Natural killer cell treated with Interleukin-12 subunit alpha and Interleukin-12 subunit beta and Interleukin-15 and Interleukin-18, amount 100 ng/mL, for 72 hours (primary cell): ENCODE data around the gene CIT. TPM values are rescaled to one million over a fixed set of nuclear protein-coding genes. Genes with fewer than 3 reads are reported as not detected.

ENCODE experiments used
- ATAC-seq, 2 donors: fragments of 150-1000 bp; cut with Tn5 transposase in 1 of 2; sonication (Bioruptor Pico), chemical (Tn5 transposase) in 1 of 2; 2 replicates each; pipeline ENCODE4 v1.10.0; 2021
- DNase-seq: peaks from one replicate; pipeline ENCODE4 v3.0.0; 2022; ENCODE audit warnings: low spot score
- H3K27ac Mint-ChIP-seq, 2 donors: 1 replicate in 1 of 2; 2 replicates in 1 of 2; pipeline ENCODE4 v1.8.0; 2022; ENCODE audit warnings: mixed read lengths in 2 of 2, mild to moderate bottlenecking in 1 of 2, moderate library complexity in 1 of 2
- H3K27me3 Mint-ChIP-seq, 2 donors: 1 replicate in 1 of 2; 2 replicates in 1 of 2; pipeline ENCODE4 v1.8.0; 2022; ENCODE audit warnings: mixed read lengths in 2 of 2
- H3K36me3 Mint-ChIP-seq: one replicate; pipeline ENCODE4 v1.8.0; 2022; ENCODE audit warnings: mixed read lengths
- H3K4me1 Mint-ChIP-seq, 2 donors: 1 replicate in 1 of 2; 2 replicates in 1 of 2; pipeline ENCODE4 v1.8.0; 2022; ENCODE audit warnings: low read depth in 2 of 2, mixed read lengths in 2 of 2, mild to moderate bottlenecking in 1 of 2
- H3K4me3 Mint-ChIP-seq: one replicate; pipeline ENCODE4 v1.8.0; 2022; ENCODE audit warnings: mixed read lengths
- H3K9me3 Mint-ChIP-seq: 2 replicates; pipeline ENCODE4 v1.8.0; 2022; ENCODE audit warnings: mixed read lengths
- total RNA-seq, 2 donors: library from RNA; stranded (reverse); gene quantifications; one replicate each; pipeline ENCODE4 v1.2.3, GENCODE V29; 2022

Gene CIT
- total RNA-seq, 2 donors from 2014 or later: 25.7 to 71.1 TPM

DNA sequence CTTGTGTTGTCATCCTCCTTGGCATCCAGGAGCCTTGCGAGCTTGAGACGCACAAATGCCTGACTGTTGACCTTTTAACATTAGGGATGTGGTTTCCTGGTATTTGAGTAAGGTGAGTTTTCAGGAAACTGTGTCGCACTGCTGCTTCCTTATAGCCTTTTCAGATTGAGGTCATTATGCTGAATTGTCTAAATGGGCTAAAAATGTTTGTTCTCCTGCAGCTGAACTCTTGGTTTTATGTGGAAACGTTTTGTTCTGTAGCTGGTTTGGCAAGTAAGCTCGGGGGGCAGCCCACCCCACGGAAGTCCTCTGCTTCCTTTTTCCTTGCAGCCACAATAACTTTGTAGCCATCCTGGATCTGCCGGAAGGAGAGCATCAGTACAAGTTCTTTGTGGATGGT, 203.5 kb downstream of the CIT start:
- DNase-seq (no peak), ATAC-seq (no peak)
- Mint-ChIP-seq H3K4me1 (peaks cover 28 to 41% of the 10 kb centered on the region in 2 donors), H3K4me3 (peak overlapping the region; percentile 12), H3K27ac (peak overlapping the region; percentile 70 to 84), H3K9me3 (no peaks in the 10 kb centered on the region), H3K36me3 (peaks cover 49% of the 10 kb centered on the region), H3K27me3 (no peaks in the 10 kb centered on the region)

DNA sequence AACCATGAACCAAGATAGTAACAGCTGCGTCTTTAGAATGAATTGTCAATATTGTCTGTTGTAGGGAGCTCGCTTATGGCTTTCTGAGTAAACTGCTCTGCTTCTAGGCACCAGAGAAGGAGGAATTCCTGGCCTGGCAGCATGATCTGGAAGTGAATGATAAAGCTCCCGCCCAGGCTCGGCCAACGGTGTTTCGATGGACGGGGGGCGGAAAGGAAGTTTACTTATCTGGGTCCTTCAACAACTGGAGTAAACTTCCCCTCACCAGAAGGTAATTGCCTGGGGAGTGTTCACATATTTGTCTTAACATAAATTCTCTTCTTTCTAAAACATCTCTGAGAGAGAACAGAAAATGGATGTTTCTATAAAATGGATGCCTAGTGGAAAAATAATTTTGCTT, 204.9 kb downstream of the CIT start:
- Mint-ChIP-seq H3K27me3 (no peaks in the 10 kb centered on the region), H3K36me3 (peaks cover 44% of the 10 kb centered on the region), H3K4me1 (peaks cover 31 to 49% of the 10 kb centered on the region in 2 donors), H3K9me3 (no peaks in the 10 kb centered on the region), H3K4me3 (no peak overlapping the region), H3K27ac (peak overlapping the region; percentile 70 to 84)
- DNase-seq: no peak
- no peak for ATAC-seq

DNA sequence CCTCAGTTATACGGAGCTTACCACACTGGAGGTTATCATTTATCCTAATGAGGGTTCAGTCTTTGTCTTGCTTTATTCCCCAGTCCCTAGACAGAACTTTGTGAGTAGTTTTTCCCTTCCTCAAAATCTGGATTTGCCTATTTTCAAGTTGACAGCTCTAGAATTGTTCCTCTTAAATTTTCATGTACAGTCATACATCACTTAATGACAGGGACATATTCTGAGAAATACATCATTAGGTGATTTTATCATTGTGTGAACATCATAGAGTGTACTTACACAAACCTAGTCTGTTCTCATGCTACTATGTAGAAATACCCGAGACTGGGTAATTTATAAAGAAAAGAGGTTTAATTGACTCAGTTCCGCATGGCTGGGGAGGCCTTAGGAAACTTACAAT, 206.1 kb downstream of the CIT start:
- no peak overlapping the region for H3K4me3 Mint-ChIP-seq
- H3K27ac Mint-ChIP-seq: peak overlapping the region; percentile 70 to 73
- H3K27me3 Mint-ChIP-seq: no peaks in the 10 kb centered on the region
- DNase-seq (no peak), ATAC-seq (no peak)
- H3K36me3 Mint-ChIP-seq: peaks cover 37% of the 10 kb centered on the region
- H3K4me1 Mint-ChIP-seq: peaks cover 37 to 55% of the 10 kb centered on the region in 2 donors
- H3K9me3 Mint-ChIP-seq: no peaks in the 10 kb centered on the region

DNA sequence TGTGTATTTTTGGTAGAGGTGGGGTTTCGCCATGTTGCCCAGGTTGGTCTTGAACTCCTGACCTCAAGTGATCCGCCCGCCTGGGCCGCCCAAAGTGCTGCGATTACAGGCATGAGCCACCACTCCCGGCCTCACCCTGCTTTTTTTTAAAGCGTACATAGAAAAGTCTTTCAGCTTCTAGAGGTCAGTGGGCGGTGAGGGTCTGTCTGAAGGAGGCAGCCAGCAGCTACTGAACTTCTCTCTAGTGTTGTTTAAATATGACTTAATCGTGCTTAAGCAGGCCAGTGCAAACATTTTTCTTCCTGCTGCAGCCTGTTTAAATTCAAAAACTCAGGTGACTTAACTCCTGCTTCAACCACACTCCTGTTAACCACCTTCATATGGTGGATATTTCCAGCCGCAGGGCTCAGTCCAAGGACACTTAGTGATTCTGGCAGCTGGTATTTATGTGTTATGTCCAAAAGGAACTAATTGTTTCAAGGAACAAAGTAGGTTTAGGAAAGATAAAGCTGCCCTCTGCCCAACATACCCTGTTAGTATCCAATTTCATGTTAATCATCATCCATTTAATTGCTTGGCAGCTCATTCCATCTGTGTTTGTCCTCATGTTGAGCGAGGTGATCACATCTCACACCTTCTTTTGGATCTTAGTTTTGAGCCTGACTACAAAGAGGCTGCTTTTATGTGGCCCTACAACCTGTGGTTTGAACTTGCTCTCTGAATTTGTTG, 207.2 kb downstream of the CIT start:
- H3K4me1 Mint-ChIP-seq: peaks cover 37 to 58% of the 10 kb centered on the region in 2 donors
- no peak for ATAC-seq
- peak overlapping the region; percentile 69 for H3K4me3 Mint-ChIP-seq
- DNase-seq: no peak
- peaks cover 33% of the 10 kb centered on the region for H3K36me3 Mint-ChIP-seq
- peak overlapping the region; percentile 70 to 73 for H3K27ac Mint-ChIP-seq
- no peaks in the 10 kb centered on the region for H3K27me3 Mint-ChIP-seq
- H3K9me3 Mint-ChIP-seq: no peaks in the 10 kb centered on the region

DNA sequence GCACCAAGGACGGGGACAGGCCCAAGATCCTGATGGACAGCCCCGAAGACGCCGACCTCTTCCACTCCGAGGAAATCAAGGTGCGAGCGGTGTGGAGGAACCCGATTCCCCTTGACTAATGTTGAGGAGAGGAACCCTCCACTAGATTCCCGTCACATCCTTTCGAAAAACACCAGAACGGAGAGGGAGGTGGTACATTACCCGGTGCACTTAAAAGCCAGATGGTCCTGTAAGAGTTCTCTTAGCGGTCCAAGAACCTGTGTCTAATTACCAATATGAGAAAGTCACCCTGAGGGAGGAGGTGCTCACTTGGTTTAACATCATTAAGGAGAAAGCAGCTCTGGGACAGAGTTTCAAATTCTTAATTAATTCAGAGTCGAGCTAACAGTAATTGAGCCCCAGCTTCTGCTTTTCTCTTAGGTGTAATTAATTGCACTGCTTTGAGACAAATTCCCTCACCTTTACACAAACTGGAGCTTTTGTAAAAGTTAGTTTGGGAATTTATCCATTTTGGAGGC, 208.7 kb downstream of the CIT start:
- H3K27ac Mint-ChIP-seq: peak overlapping the region; percentile 78
- peaks cover 23% of the 10 kb centered on the region for H3K36me3 Mint-ChIP-seq
- no peaks in the 10 kb centered on the region for H3K9me3 Mint-ChIP-seq
- DNase-seq: no peak
- H3K27me3 Mint-ChIP-seq: no peaks in the 10 kb centered on the region
- ATAC-seq: peak in 1 of 2 donors; percentile 10
- peak overlapping the region; percentile 91 for H3K4me3 Mint-ChIP-seq
- peaks cover 31 to 54% of the 10 kb centered on the region in 2 donors for H3K4me1 Mint-ChIP-seq

DNA sequence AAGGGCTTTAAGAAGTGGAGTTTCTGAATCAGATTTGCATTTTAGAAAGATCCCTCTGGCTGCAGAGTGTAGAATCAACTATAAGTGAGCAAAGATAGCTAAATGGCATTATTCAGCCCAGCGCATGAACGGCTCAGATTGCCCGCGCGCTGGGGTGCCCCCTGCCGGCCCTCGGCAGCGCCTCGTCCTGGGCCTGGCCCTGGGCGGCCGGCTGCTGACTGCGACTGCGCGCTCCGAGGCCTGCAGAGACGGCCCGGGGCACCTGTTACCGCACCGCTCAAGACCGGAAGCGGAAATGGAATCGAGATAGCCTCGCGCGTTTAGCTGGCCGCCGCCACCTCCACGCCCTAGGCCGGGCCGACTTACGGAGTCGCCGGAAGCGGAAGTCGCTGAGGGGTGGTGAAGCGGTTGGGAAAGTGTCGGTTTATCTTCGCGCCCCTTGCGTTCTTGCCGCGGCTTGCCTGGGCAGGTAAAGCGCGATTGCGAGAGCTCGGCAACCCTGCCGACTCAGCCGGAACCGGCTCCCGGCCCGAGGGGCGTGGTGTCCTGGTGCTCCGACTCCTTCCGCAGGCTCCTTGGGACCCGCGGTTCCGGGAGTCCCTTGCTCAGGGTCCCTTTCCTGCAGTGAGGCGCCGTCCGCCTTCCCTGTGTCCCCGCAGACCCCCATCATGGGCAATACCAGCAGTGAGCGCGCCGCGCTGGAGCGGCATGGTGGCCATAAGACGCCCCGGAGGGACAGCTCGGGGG, 209.4 kb downstream of the CIT start, which contains the start of gene PRKAB1:
Gene PRKAB1, plus strand, starts transcription at position 557 of the 747 bp plus-strand sequence. Its CDS starts 112 bp downstream, at position 669.
- Mint-ChIP-seq H3K27me3 (no peaks in the 10 kb centered on the region), H3K4me3 (peak within 1 kb of the TSS; percentile 91), H3K36me3 (peaks cover 17% of the 10 kb centered on the region), H3K27ac (peak within 1 kb of the TSS; percentile 78), H3K9me3 (no peaks in the 10 kb centered on the region), H3K4me1 (peaks cover 30 to 48% of the 10 kb centered on the region in 2 donors)
- ATAC-seq (peak; percentile 97 to 98), DNase-seq (peak; percentile 98)

DNA sequence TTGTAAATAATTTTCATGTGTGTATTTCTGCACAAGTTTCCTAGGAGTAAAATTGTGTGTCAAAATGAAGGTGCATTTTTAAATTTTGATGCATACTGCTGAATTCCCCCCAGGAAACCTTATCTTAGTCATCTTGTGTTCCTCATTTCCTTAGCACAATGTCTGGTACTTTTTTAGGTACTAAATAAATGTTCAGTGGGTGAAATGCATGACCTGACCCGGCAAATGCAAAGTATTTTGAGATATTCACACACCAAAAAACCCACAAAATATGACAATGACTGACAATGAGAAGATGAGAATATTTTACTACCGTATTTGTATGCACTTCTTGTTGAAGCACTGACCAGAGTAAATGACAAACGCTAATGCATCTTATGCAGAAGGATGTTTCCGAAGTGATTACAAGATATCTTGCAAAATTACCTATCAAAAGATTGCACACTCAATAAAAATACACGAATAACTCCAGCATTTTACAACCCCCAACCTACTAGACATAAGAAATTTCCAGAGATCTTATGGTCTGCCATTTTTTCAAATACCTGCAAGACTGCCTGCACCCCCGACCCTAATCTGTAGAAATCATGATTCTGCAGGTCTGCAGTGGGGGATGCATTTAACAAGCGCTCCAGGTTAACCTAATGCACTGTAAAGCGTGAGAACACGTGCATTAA, 210.1 kb downstream of the CIT start:
- DNase-seq (no peak), ATAC-seq (peak; percentile 0 to 1)
- H3K4me3 Mint-ChIP-seq: peak overlapping the region; percentile 91
- H3K27ac Mint-ChIP-seq: peak overlapping the region; percentile 78
- H3K36me3 Mint-ChIP-seq: peaks cover 10% of the 10 kb centered on the region
- H3K4me1 Mint-ChIP-seq: peaks cover 30 to 41% of the 10 kb centered on the region in 2 donors
- peaks cover 0 to 3% of the 10 kb centered on the region in 2 donors for H3K27me3 Mint-ChIP-seq
- H3K9me3 Mint-ChIP-seq: no peaks in the 10 kb centered on the region

DNA sequence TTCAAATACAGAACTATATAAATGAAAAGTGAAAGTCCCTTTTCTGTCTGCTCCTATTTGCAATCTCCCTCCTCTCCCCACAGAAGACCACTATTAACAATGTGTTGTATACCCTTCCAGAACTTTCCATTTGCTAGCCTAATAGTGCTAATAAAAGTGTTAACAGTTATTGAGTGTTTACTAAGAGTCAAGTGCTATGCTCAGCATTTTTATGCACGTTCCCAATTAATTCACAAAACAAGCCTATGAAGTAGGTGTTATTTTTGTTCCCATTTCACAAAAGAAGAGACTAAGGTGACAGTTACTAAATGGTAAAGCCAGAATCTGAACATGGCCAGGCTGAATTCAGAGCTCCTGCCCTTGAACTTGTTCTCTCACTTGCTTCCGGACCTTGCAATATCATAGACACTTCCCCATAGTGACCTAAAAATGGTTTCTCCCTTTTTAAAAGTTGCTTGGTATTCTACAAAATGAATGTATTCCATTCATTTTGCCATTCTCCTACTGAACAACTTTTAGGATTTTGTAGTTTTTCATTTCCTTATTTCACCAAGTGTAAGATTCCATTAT, 210.8 kb downstream of the CIT start:
- Mint-ChIP-seq H3K36me3 (peaks cover 7% of the 10 kb centered on the region), H3K4me1 (peaks cover 28 to 34% of the 10 kb centered on the region in 2 donors), H3K27ac (peak overlapping the region; percentile 78), H3K27me3 (peaks cover 0 to 3% of the 10 kb centered on the region in 2 donors), H3K9me3 (no peaks in the 10 kb centered on the region), H3K4me3 (peak overlapping the region; percentile 91)
- ATAC-seq (no peak), DNase-seq (no peak)

DNA sequence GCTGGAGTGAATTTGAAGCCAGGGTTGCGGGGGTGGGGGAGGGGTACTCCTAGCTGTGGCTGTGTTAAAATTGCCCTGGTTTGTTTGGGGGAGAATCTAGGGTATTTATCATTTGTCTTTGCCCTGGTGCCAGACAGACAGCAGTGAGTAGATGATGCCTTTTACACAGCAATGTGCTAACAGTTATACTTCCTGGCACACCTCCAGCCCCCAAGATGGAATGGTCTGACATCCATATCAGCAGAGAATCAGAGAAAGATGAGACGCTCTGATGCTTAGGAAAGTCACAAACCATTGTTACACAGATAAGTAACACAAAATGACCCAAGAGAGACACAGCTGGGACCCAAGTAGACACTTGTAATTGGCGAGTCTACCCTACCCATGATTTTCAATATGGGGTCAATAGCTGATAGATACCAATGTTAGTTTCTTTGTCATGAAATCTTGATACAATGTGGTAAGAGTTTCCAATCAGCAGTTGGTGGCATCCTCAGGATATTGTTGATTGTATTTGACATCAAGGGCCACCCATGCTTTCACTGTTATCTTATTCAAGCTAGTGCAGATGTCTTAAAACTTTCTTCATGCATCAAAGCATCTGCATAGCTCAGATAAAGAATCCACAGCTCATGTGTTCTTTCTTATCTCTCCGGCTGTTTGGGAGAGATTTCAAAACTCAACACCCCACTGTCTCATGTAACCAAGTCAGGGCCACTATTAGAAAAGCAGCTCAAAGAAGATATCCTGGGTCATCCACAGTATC, 211.8 kb downstream of the CIT start:
- ATAC-seq (no peak), DNase-seq (no peak)
- peaks cover 21 to 30% of the 10 kb centered on the region in 2 donors for H3K4me1 Mint-ChIP-seq
- peaks cover 5% of the 10 kb centered on the region for H3K36me3 Mint-ChIP-seq
- H3K4me3 Mint-ChIP-seq: no peak overlapping the region
- H3K27ac Mint-ChIP-seq: peak overlapping the region; percentile 78
- peaks cover 0 to 3% of the 10 kb centered on the region in 2 donors for H3K27me3 Mint-ChIP-seq
- no peaks in the 10 kb centered on the region for H3K9me3 Mint-ChIP-seq

DNA sequence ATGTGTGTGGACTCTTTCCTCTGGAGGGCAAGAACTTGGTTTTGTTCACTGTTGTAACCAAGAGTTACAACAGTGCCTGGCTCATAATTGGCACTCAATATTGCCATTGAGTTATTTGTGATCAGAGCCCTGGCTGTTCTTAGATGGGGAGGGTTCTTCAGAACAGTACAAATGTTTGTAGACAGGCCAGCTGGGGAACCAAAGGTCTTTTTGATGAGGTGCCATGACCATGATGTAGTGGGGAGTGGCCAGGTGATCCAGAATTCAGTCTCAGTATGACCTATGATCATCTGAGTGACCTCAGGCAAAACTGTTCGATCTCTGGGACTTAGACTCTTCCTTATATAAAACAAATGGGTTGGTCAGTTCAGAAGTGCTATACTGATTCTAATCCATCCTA, 212.5 kb downstream of the CIT start:
- no peaks in the 10 kb centered on the region for H3K36me3 Mint-ChIP-seq
- H3K4me3 Mint-ChIP-seq: no peak overlapping the region
- no peaks in the 10 kb centered on the region for H3K9me3 Mint-ChIP-seq
- no peak for ATAC-seq
- no peak for DNase-seq
- peaks cover 22 to 31% of the 10 kb centered on the region in 2 donors for H3K4me1 Mint-ChIP-seq
- peaks cover 0 to 3% of the 10 kb centered on the region in 2 donors for H3K27me3 Mint-ChIP-seq
- peak overlapping the region in 1 of 2 donors; percentile 78 for H3K27ac Mint-ChIP-seq

DNA sequence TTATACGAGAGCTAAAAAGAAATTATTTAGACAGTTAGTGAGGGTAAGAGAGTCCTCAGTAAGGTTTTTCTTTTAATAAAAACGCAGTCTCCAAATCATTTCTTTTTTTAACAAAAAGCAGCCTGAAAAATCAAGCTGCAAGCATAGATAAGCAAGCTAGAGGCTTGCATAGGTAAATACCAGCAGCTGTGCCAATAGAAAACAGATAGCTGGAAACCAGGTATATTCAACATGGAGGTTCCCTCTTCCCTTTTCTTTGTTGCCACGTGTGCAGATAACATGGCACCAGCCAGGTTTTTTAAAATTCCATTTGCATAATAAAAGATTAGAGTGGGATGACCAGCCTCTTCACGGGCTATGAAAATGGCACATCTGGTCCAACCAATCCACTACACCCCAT, 215.2 kb downstream of the CIT start:
- peaks cover 14 to 23% of the 10 kb centered on the region in 2 donors for H3K4me1 Mint-ChIP-seq
- ATAC-seq (no peak), DNase-seq (no peak)
- no peak overlapping the region for H3K27ac Mint-ChIP-seq
- H3K27me3 Mint-ChIP-seq: peaks cover 0 to 3% of the 10 kb centered on the region in 2 donors
- H3K36me3 Mint-ChIP-seq: no peaks in the 10 kb centered on the region
- H3K4me3 Mint-ChIP-seq: no peak overlapping the region
- H3K9me3 Mint-ChIP-seq: no peaks in the 10 kb centered on the region

DNA sequence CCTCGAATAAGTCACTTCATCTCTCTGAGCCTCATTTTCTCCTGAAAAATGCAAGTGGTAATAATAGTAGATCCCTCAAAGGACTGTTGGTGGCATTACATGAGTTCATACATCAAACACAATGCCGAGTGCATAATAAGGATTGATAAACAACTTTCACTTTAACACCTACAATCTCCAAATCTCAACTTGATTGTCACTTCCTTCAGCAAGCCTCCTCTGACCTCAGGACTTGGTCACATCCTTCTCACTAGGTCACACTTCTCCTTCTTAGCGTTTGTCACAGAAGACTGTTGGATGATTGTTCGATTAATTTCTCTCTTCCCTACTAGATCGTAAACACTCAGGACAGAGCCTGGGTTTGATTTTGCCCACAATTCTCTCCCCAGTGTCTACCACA, 217.0 kb downstream of the CIT start:
- ATAC-seq (peak; percentile 50 to 74), DNase-seq (no peak)
- Mint-ChIP-seq H3K9me3 (no peaks in the 10 kb centered on the region), H3K27me3 (peaks cover 0 to 3% of the 10 kb centered on the region in 2 donors), H3K4me1 (peaks cover 7 to 13% of the 10 kb centered on the region in 2 donors), H3K36me3 (no peaks in the 10 kb centered on the region), H3K27ac (peak overlapping the region; percentile 17 to 60), H3K4me3 (peak overlapping the region; percentile 65)
